ENCODE results near the gene XXYLT1. TPM values are rescaled to one million over a fixed set of nuclear protein-coding genes. Genes with fewer than 3 reads are reported as not detected.

Gene XXYLT1
- total and polyA plus RNA-seq, 2 of the 8 experiments (the other 6 are each of a cell fraction or from before 2014, with no cell fraction given): 18.9 to 23.8 TPM

GRCh38 chr3:195040094-195040493, 230.9 kb downstream of the XXYLT1 start:
- H2BK12ac ChIP-seq (ENCODE audit: low read depth, low read length): no peak overlapping the region

More at GRCh38 chr3:195040094-195040493, 230.9 kb downstream of the XXYLT1 start:
- H3K79me1 ChIP-seq (ENCODE audit: low read depth, low read length): no peaks in the 10 kb centered on the region
- no peak overlapping the region for H3K56ac ChIP-seq (replicated peaks; ENCODE audit: insufficient read length, low read depth, low read length)
- peak overlapping the region; percentile 9; the same call in 1 of the 2 replicates for H2BK20ac ChIP-seq (ENCODE audit: low read length)
- no peaks in the 10 kb centered on the region for H3K9me3 ChIP-seq (ENCODE audit: insufficient read depth in 2 of 2, low read depth in 1 of 2, low read length in 1 of 2)
- H3K4me1 ChIP-seq (replicated peaks in 1 of 4; ENCODE audit: control insufficient read depth in 3 of 4, insufficient read depth in 4 of 4, low read length in 3 of 4): peaks cover 8 to 28% (median 18%) of the 10 kb centered on the region in 4 experiments
- H3K4me3 ChIP-seq (ENCODE audit: extremely low read depth in 1 of 4, insufficient read depth in 2 of 4, low read depth in 3 of 4, low read length in 4 of 4): no peak overlapping the region
- H4K8ac ChIP-seq (ENCODE audit: extremely low read depth, insufficient read depth, low read length): no peak overlapping the region
- H2AK5ac ChIP-seq (ENCODE audit: low read depth, low read length): no peak overlapping the region
- FAIRE-seq (no peak), DNase-seq (ENCODE audit: low read depth in 1 of 2, low spot score in 2 of 2) (no peak)
- no peak overlapping the region for H3K4ac ChIP-seq (replicated peaks; ENCODE audit: insufficient read length, low read depth, low read length)
- H4K91ac ChIP-seq (replicated peaks; ENCODE audit: insufficient read length, low read length): no peak overlapping the region
- no peak overlapping the region for H2BK15ac ChIP-seq (ENCODE audit: low read length)
- no peaks in the 10 kb centered on the region for H4K20me1 ChIP-seq (replicated peaks in 1 of 2; ENCODE audit: control insufficient read depth in 1 of 2, insufficient read depth in 2 of 2, low read length in 2 of 2)
- 90% methylated on average over 11 of the region's 11 CpGs; no CpG with 5 or more reads in 1 of the 2 experiments for WGBS, 2 experiments (ENCODE audit: extremely low coverage in 1 of 2, insufficient coverage in 1 of 2, insufficient read length in 1 of 2, insufficient replicate concordance in 2 of 2, low coverage in 1 of 2, low lambda C conversion rate in 2 of 2, missing lambda C conversion rate in 1 of 2)
- no peak overlapping the region for H2BK120ac ChIP-seq (replicated peaks; ENCODE audit: low read depth, low read length)
- H3K23ac ChIP-seq (ENCODE audit: insufficient read length): no peak overlapping the region
- ChIA-PET POLR2A (ENCODE audit: partially characterized antibody) (no interaction called here), CTCF (ENCODE audit: partially characterized antibody) (interaction anchor here (0.7 to 2.7 kb wide), 14 partner anchors 9 to 357 kb away, joined by 3 to 8 read pairs (median 4); no protein-coding TSS in a partner anchor)
- no peak overlapping the region for H3K14ac ChIP-seq (ENCODE audit: insufficient read length)
- no peak overlapping the region for H3K18ac ChIP-seq (ENCODE audit: extremely low read depth, low read length)
- H3K79me2 ChIP-seq (ENCODE audit: control insufficient read depth in 1 of 2, insufficient read depth in 2 of 2, low read length in 2 of 2): no peaks in the 10 kb centered on the region
- TF ChIP-seq SIX5 (IDR thresholded peaks at IDR 0.05; ENCODE audit: low read depth, low read length): no peak
- TF ChIP-seq HDAC6 (IDR thresholded peaks at IDR 0.05; ENCODE audit: low read depth, low read length): no peak
- no peak for TF ChIP-seq CTBP2 (IDR thresholded peaks at IDR 0.05; ENCODE audit: borderline replicate concordance, insufficient read depth, insufficient read length, low read length)
- TF ChIP-seq KDM5A (IDR thresholded peaks at IDR 0.05; ENCODE audit: low read length): no peak
- TF ChIP-seq POLR2AphosphoS5 (IDR thresholded peaks at IDR 0.05; ENCODE audit: low read depth, low read length): no peak
- no peak for TF ChIP-seq E2F6 (IDR thresholded peaks at IDR 0.05)
- TF ChIP-seq YY1 (IDR thresholded peaks at IDR 0.05; ENCODE audit: low read depth, low read length): no peak
- H3K36me3 ChIP-seq (ENCODE audit: control insufficient read depth in 2 of 4, insufficient read depth in 4 of 4, low read length in 3 of 4): no peaks in the 10 kb centered on the region
- no peak overlapping the region for H3K4me2 ChIP-seq (ENCODE audit: insufficient read depth in 1 of 2, low read depth in 2 of 2, low read length in 2 of 2)
- H4K5ac ChIP-seq (ENCODE audit: insufficient read length, low read depth, low read length): no peak overlapping the region
- H3K27me3 ChIP-seq (replicated peaks in 1 of 4; ENCODE audit: control insufficient read depth in 3 of 4, extremely low read depth in 1 of 4, insufficient read depth in 3 of 4, low read length in 3 of 4): 0 out of 7 replicates have a peak, but pooled peaks cover 0 to 4% (median 2%) of the 10 kb centered on the region in 4 experiments
- H3K27ac ChIP-seq (ENCODE audit: low read depth, low read length): no peak overlapping the region
- H3K23me2 ChIP-seq (ENCODE audit: low read depth, low read length): no peaks in the 10 kb centered on the region
- no peak overlapping the region for H2AFZ ChIP-seq (ENCODE audit: low read length)
- H3K9ac ChIP-seq (replicated peaks in 1 of 4; ENCODE audit: extremely low read depth in 1 of 4, low read depth in 3 of 4, low read length in 3 of 4): no peak overlapping the region
- H2BK5ac ChIP-seq (ENCODE audit: low read depth, low read length): 0 out of 2 replicates have a peak overlapping the region, but pooled peaks have one; percentile 40
